ENCODE data around the gene MYL12A. TPM values are rescaled to one million over a fixed set of nuclear protein-coding genes. Genes with fewer than 3 reads are reported as not detected.

The MYL12A gene
- total and polyA plus RNA-seq, 3 donors from 2014 or later = 148 to 219 (median 177) TPM

- Histone ChIP-seq H3K4me1 (peaks cover 3% of the 10 kb centered on the region), H3K27me3 (no peaks in the 10 kb centered on the region), H3K9me3 (no peaks in the 10 kb centered on the region), H3K4me3 (no peak overlapping the region), H3K27ac (no peak overlapping the region), H3K36me3 (ENCODE audit: low read depth, missing control alignments) (no peaks in the 10 kb centered on the region)
- 47 to 56% methylated on average over 6 of the region's 6 CpGs for WGBS, 2 donors
- intact Hi-C loops (cut with DNase I; ENCODE audit: low total_unique reads) = no loop called here
- no peak for TF ChIP-seq CTCF (IDR thresholded peaks at IDR 0.05)
- TF ChIP-seq POLR2A (IDR thresholded peaks at IDR 0.05) = no peak
- DNase-seq = no peak
Measured at GRCh38 chr18:3213300-3214059, 34.1 kb upstream of the MYL12A start.

GRCh38 chr18:3214855-3215637 lies 32.6 kb upstream of the MYL12A start:
- peak overlapping the region in 1 of 2 donors; percentile 46 for H3K4me3 ChIP-seq
- peak; percentile 27 for DNase-seq
- H3K27me3 ChIP-seq = no peaks in the 10 kb centered on the region
- peaks cover 3% of the 10 kb centered on the region for H3K4me1 ChIP-seq
- TF ChIP-seq CTCF (IDR thresholded peaks at IDR 0.05) = no peak
- no peak for TF ChIP-seq POLR2A (IDR thresholded peaks at IDR 0.05)
- no peaks in the 10 kb centered on the region for H3K36me3 ChIP-seq (ENCODE audit: low read depth, missing control alignments)
- intact Hi-C loops (cut with DNase I; ENCODE audit: low total_unique reads) = no loop called here
- no peaks in the 10 kb centered on the region for H3K9me3 ChIP-seq
- 83 to 87% methylated on average over 36 of the region's 36 CpGs for WGBS, 2 donors
- no peak overlapping the region for H3K27ac ChIP-seq

- H3K9me3 ChIP-seq = no peaks in the 10 kb centered on the region
- peaks cover 3% of the 10 kb centered on the region for H3K4me1 ChIP-seq
- no peak for DNase-seq
- H3K36me3 ChIP-seq (ENCODE audit: low read depth, missing control alignments) = no peaks in the 10 kb centered on the region
- H3K4me3 ChIP-seq = no peak overlapping the region
- intact Hi-C loops (cut with DNase I; ENCODE audit: low total_unique reads) = no loop called here
- TF ChIP-seq CTCF (IDR thresholded peaks at IDR 0.05) = no peak
- TF ChIP-seq POLR2A (IDR thresholded peaks at IDR 0.05) = no peak
- 84 to 89% methylated on average over 5 of the region's 5 CpGs for WGBS, 2 donors
- H3K27ac ChIP-seq = no peak overlapping the region
- H3K27me3 ChIP-seq = no peaks in the 10 kb centered on the region
Measured at GRCh38 chr18:3216987-3217386, 30.6 kb upstream of the MYL12A start.

GRCh38 chr18:3217948-3218647 lies 29.5 kb upstream of the MYL12A start:
- no peak overlapping the region for H3K27ac ChIP-seq

More at GRCh38 chr18:3217948-3218647, 29.5 kb upstream of the MYL12A start:
- 53 to 57% methylated on average over 3 of the region's 3 CpGs for WGBS, 2 donors
- H3K4me1 ChIP-seq = peaks cover 3% of the 10 kb centered on the region
- H3K4me3 ChIP-seq = no peak overlapping the region
- no peak for DNase-seq
- H3K9me3 ChIP-seq = no peaks in the 10 kb centered on the region
- TF ChIP-seq CTCF (IDR thresholded peaks at IDR 0.05) = no peak
- no peak for TF ChIP-seq POLR2A (IDR thresholded peaks at IDR 0.05)
- intact Hi-C loops (cut with DNase I; ENCODE audit: low total_unique reads) = no loop called here
- H3K27me3 ChIP-seq = no peaks in the 10 kb centered on the region
- H3K36me3 ChIP-seq (ENCODE audit: low read depth, missing control alignments) = no peaks in the 10 kb centered on the region
